ENCODE data around the gene S1PR2. TPM values are rescaled to one million over a fixed set of nuclear protein-coding genes. Genes with fewer than 3 reads are reported as not detected.
"Not testable (repeated sequence)": the region's sequence is repeated elsewhere in the genome, so short reads cannot be mapped to it uniquely, and the experiment has no call there.

The S1PR2 gene
- total RNA-seq, 2 donors from 2014 or later, result 8.3 to 15.6 TPM

GRCh38 chr19:10205636-10206035 is 25.5 kb downstream of the S1PR2 start:
- ATAC-seq (ENCODE audit: insufficient number of reproducible peaks, low FRiP score, low read depth) (no peak), DNase-seq (ENCODE audit: low spot score) (no peak)
- Histone ChIP-seq H3K27ac (no peak overlapping the region), H3K36me3 (no peaks in the 10 kb centered on the region), H3K4me1 (ENCODE audit: control insufficient read depth in 1 of 2, low read depth in 2 of 2) (no peaks in the 10 kb centered on the region), H3K4me3 (no peak overlapping the region), H3K27me3 (replicated peaks; ENCODE audit: insufficient read depth) (no peaks in the 10 kb centered on the region), H3K9me3 (no peaks in the 10 kb centered on the region)
- no peak for TF ChIP-seq CTCF (IDR thresholded peaks at IDR 0.05)

GRCh38 chr19:10203686-10204085 is 27.4 kb downstream of the S1PR2 start:
- Histone ChIP-seq H3K4me3 (no peak overlapping the region), H3K9me3 (no peaks in the 10 kb centered on the region), H3K27ac (no peak overlapping the region), H3K36me3 (no peaks in the 10 kb centered on the region), H3K27me3 (replicated peaks; ENCODE audit: insufficient read depth) (no peaks in the 10 kb centered on the region), H3K4me1 (ENCODE audit: control insufficient read depth in 1 of 2, low read depth in 2 of 2) (no peaks in the 10 kb centered on the region)
- TF ChIP-seq CTCF (IDR thresholded peaks at IDR 0.05), result no peak
- DNase-seq (ENCODE audit: low spot score) (no peak), ATAC-seq (ENCODE audit: insufficient number of reproducible peaks, low FRiP score, low read depth) (no peak)

- TF ChIP-seq CTCF (IDR thresholded peaks at IDR 0.05), result no peak
- no peak for ATAC-seq (ENCODE audit: insufficient number of reproducible peaks, low FRiP score, low read depth)
Observed at GRCh38 chr19:10201176-10201575, 30.0 kb downstream of the S1PR2 start.

DNA sequence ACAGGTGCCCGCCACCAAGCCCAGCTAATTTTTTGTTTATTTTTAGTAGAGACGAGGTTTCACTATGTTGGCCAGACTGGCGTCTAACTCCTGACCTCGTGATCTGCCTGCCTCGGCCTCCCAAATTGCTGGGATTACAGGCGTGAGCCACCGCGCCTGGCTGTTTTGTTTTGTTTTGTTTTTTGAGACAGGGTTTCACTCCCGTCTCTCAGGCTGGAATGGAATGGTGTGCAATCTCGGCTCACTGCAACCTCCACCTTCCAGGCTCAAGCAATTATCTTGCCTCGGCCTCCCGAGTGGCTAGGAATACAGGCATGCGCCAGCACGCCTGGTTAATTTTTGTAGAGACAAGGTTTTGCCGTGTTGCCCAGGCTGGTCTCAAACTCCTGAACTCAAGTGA is 31.0 kb downstream of the S1PR2 start:
- ATAC-seq (ENCODE audit: insufficient number of reproducible peaks, low FRiP score, low read depth); H3K27ac ChIP-seq; H3K4me1 ChIP-seq (ENCODE audit: control insufficient read depth in 1 of 2, low read depth in 2 of 2); H3K27me3 ChIP-seq (replicated peaks; ENCODE audit: insufficient read depth); H3K9me3 ChIP-seq; DNase-seq (ENCODE audit: low spot score); H3K36me3 ChIP-seq; H3K4me3 ChIP-seq: not testable (repeated sequence)

More at GRCh38 chr19:10201176-10201575, 30.0 kb downstream of the S1PR2 start:
- H3K4me1 ChIP-seq (ENCODE audit: control insufficient read depth in 1 of 2, low read depth in 2 of 2), result no peaks in the 10 kb centered on the region
- H3K27me3 ChIP-seq (replicated peaks; ENCODE audit: insufficient read depth), result no peaks in the 10 kb centered on the region
- no peaks in the 10 kb centered on the region for H3K9me3 ChIP-seq
- no peaks in the 10 kb centered on the region for H3K36me3 ChIP-seq
- no peak overlapping the region for H3K27ac ChIP-seq
- no peak for DNase-seq (ENCODE audit: low spot score)
- no peak overlapping the region for H3K4me3 ChIP-seq

DNA sequence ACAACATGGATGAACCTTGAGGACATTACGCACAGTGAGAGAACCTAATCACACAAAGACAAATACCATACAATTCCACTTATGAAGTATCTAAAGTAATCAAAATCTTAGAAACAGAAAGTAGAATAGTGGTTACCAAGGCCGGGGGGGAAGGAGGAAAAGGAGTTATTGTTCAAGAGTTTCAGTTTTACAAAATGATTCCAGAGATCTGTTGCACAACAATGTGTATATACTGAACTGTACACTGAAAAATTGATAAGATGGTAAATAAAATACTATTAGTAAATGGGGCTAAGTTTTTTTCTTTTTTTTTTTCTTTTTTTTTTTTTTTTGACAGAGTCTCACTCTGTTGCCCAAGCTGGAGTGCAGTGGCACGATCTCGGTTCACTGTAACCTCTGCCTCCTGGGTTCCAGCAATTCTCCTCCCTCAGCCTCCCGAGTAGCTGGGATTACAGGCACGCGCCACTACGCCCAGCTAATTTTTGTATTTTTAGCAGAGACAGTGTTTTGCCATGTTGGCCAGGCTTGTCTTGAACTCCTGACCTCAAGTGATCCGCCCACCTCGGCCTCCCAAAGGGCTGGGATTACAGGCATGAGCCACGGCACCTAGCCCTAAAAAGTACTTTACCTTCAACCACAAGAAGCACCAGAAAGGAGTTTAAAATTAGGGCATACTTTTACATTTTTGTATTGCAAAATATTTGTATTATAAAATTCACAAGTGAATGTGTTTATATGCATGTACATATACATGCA is 32.1 kb downstream of the S1PR2 start:
- H3K27ac ChIP-seq; H3K36me3 ChIP-seq; H3K27me3 ChIP-seq (replicated peaks; ENCODE audit: insufficient read depth); H3K4me3 ChIP-seq; H3K9me3 ChIP-seq; DNase-seq (ENCODE audit: low spot score); ATAC-seq (ENCODE audit: insufficient number of reproducible peaks, low FRiP score, low read depth); H3K4me1 ChIP-seq (ENCODE audit: control insufficient read depth in 1 of 2, low read depth in 2 of 2): not testable (repeated sequence)

GRCh38 chr19:10195199-10195519 is 36.0 kb downstream of the S1PR2 start:
- peaks cover 3 to 28% of the 10 kb centered on the region in 2 donors for H3K4me1 ChIP-seq (ENCODE audit: control insufficient read depth in 1 of 2, low read depth in 2 of 2)
- no peak for TF ChIP-seq CTCF (IDR thresholded peaks at IDR 0.05)
- H3K27ac ChIP-seq, result peak overlapping the region; percentile 15 to 77
- H3K36me3 ChIP-seq, result no peaks in the 10 kb centered on the region
- no peak for ATAC-seq (ENCODE audit: insufficient number of reproducible peaks, low FRiP score, low read depth)
- no peaks in the 10 kb centered on the region for H3K27me3 ChIP-seq (replicated peaks; ENCODE audit: insufficient read depth)
- DNase-seq (ENCODE audit: low spot score), result no peak
- peak overlapping the region; percentile 91 for H3K4me3 ChIP-seq
- H3K9me3 ChIP-seq, result no peaks in the 10 kb centered on the region

Data from thoracic aorta (tissue), 2 donors.